Smooth muscle cell (in vitro differentiated cells): ENCODE measurements around the gene RAD51B. TPM values are rescaled to one million over a fixed set of nuclear protein-coding genes. Genes with fewer than 3 reads are reported as not detected.

Experiments
- DNase-seq: peaks from one replicate; lab custom pipeline; 2025; ENCODE audit not compliant: unreplicated experiment; lab: John Stamatoyannopoulos, UW
- H2AFZ ChIP-seq: fragments of 200-600 bp; sonication (generic); 2 replicates; pipeline ENCODE4 v1.6.0; 2016; ENCODE audit warnings: antibody characterized with exemption, low read depth, mild to moderate bottlenecking
- H3F3A ChIP-seq: fragments of 200-600 bp; sonication (generic); 2 replicates; pipeline ENCODE4 v1.6.0; 2017; ENCODE audit warnings: antibody characterized with exemption, low read depth
- H3K27ac ChIP-seq: fragments of 200-600 bp; sonication (generic); 2 replicates; pipeline ENCODE4 v1.5.1; 2016; ENCODE audit warnings: low read depth, mild to moderate bottlenecking
- H3K27me3 ChIP-seq: fragments of 200-600 bp; sonication (generic); 2 replicates; pipeline ENCODE4 v1.6.1; 2016; ENCODE audit warnings: low read depth, mild to moderate bottlenecking
- H3K36me3 ChIP-seq: fragments of 200-600 bp; sonication (generic); 2 replicates; pipeline ENCODE4 v1.5.1; 2016; ENCODE audit warnings: low read depth
- H3K4me1 ChIP-seq: fragments of 200-600 bp; sonication (generic); 2 replicates; pipeline ENCODE4 v1.5.1; 2016; ENCODE audit warnings: low read depth
- H3K4me2 ChIP-seq: fragments of 200-600 bp; sonication (generic); 2 replicates; pipeline ENCODE4 v1.6.0; 2016; ENCODE audit warnings: mild to moderate bottlenecking
- H3K4me3 ChIP-seq: fragments of 200-600 bp; sonication (generic); 2 replicates; pipeline ENCODE4 v1.5.1; 2016; ENCODE audit warnings: mild to moderate bottlenecking
- H3K79me2 ChIP-seq: fragments of 200-600 bp; sonication (generic); 2 replicates; pipeline ENCODE4 v1.6.0; 2016; ENCODE audit warnings: low read depth, mild to moderate bottlenecking
- H3K9ac ChIP-seq: fragments of 200-600 bp; sonication (generic); 2 replicates; pipeline ENCODE4 v1.6.0; 2016; ENCODE audit warnings: low read depth
- H3K9me3 ChIP-seq: fragments of 200-600 bp; sonication (generic); replicated peaks from 2 replicates; pipeline ENCODE4 v1.5.1; 2016; ENCODE audit warnings: low read depth
- H4K20me1 ChIP-seq: fragments of 200-600 bp; sonication (generic); 2 replicates; pipeline ENCODE4 v1.6.0; 2016; ENCODE audit warnings: low read depth
- CTCF ChIP-seq: fragments of 200-600 bp; sonication (generic); IDR thresholded peaks from 2 replicates; pipeline ENCODE4 v1.5.1; 2017; ENCODE audit warnings: borderline replicate concordance, mild to moderate bottlenecking, antibody characterized with exemption; ENCODE audit not compliant: insufficient read depth, poor library complexity, severe bottlenecking
- WGBS: methylation state at CpG from one replicate; pipeline ENCODE4 v1.1.7; 2016; ENCODE audit warnings: low lambda C conversion rate; 5-methylcytosine and 5-hydroxymethylcytosine counted together
- polyA plus RNA-seq: library from polyadenylated mRNA; unstranded; fragments of >200 nt; fragmentation: Nextera tagmentation; extraction: Ambion mirVana; gene quantifications from 2 replicates; pipeline ENCODE4 v1.2.1, GENCODE V29; 2016
- total RNA-seq: library from RNA; depleted of rRNA; stranded (reverse); fragments of >200 nt; gene quantifications from 2 replicates; pipeline ENCODE4 v1.2.3, GENCODE V29; 2014

The RAD51B gene
- total and polyA plus RNA-seq, 2 experiments from 2014 or later: 4.6 to 5.3 TPM

- WGBS: 86% methylated on average over 4 of the region's 4 CpGs
- Histone ChIP-seq H3K4me3 (no peak overlapping the region), H2AFZ (no peak overlapping the region), H3K27ac (peak overlapping the region; percentile 4), H3K4me2 (no peak overlapping the region), H3F3A (no peaks in the 10 kb centered on the region), H3K9ac (no peak overlapping the region), H3K36me3 (no peaks in the 10 kb centered on the region), H3K27me3 (no peaks in the 10 kb centered on the region), H4K20me1 (no peaks in the 10 kb centered on the region), H3K79me2 (no peaks in the 10 kb centered on the region), H3K4me1 (peaks cover 11% of the 10 kb centered on the region), H3K9me3 (no peaks in the 10 kb centered on the region)
- no peak for DNase-seq
- TF ChIP-seq CTCF: no peak
These were observed 341.4 kb downstream of the RAD51B start for GRCh38 chr14:68160779-68161546.

GRCh38 chr14:68162887-68163286 is 343.3 kb downstream of the RAD51B start:
- no peak overlapping the region for H3K9ac ChIP-seq
- H3K4me2 ChIP-seq: no peak overlapping the region
- no peaks in the 10 kb centered on the region for H3K36me3 ChIP-seq
- H3K9me3 ChIP-seq: no peaks in the 10 kb centered on the region
- TF ChIP-seq CTCF: no peak
- H3K27me3 ChIP-seq: no peaks in the 10 kb centered on the region
- WGBS: 62% methylated on average over 4 of the region's 4 CpGs
- no peak overlapping the region for H3K4me3 ChIP-seq
- no peaks in the 10 kb centered on the region for H3F3A ChIP-seq
- H2AFZ ChIP-seq: no peak overlapping the region
- H3K79me2 ChIP-seq: no peaks in the 10 kb centered on the region
- no peak overlapping the region for H3K27ac ChIP-seq
- H4K20me1 ChIP-seq: no peaks in the 10 kb centered on the region
- peaks cover 2% of the 10 kb centered on the region for H3K4me1 ChIP-seq
- DNase-seq: no peak

DNA sequence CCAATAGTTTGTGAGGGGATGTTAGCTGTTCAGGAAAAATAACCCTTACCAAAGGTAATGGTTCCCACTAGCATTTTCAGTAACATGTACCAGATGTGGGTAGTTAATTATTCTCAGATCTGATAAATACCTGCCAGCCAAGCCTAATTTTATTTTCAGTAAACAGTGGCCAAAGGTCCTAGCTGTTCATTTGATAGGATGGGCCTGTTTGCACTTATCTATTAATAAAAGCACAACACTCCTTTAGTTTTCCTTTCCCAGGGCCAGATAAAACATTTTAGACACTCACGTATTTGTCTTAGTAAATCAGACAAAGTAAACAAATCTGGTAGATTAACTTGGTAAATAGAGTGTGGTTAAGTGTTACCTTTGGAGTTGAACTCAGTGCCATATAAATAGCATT is 345.1 kb downstream of the RAD51B start:
- H4K20me1 ChIP-seq: no peaks in the 10 kb centered on the region
- H3K9me3 ChIP-seq: no peaks in the 10 kb centered on the region
- peak overlapping the region; percentile 43 for H2AFZ ChIP-seq
- 24% methylated on average over 1 of the region's 1 CpG for WGBS
- DNase-seq: no peak
- no peaks in the 10 kb centered on the region for H3K79me2 ChIP-seq
- H3K27me3 ChIP-seq: no peaks in the 10 kb centered on the region
- H3K36me3 ChIP-seq: no peaks in the 10 kb centered on the region
- H3K4me3 ChIP-seq: no peak overlapping the region
- no peak overlapping the region for H3K9ac ChIP-seq
- no peaks in the 10 kb centered on the region for H3K4me1 ChIP-seq
- TF ChIP-seq CTCF: no peak
- H3K27ac ChIP-seq: peak overlapping the region; percentile 4
- no peak overlapping the region for H3K4me2 ChIP-seq
- H3F3A ChIP-seq: peaks cover 4% of the 10 kb centered on the region
